ENCODE results near the gene MAPK8IP3. TPM values are rescaled to one million over a fixed set of nuclear protein-coding genes. Genes with fewer than 3 reads are reported as not detected.

MAPK8IP3 gene
- total and polyA plus RNA-seq, 9 of the 15 experiments (the other 6 are each of a cell fraction or from before 2014, with no cell fraction given) = 0.17 to 58.7 (median 16.7) TPM

- TF ChIP-seq PBX2 (CRISPR knock-in tag; IDR thresholded peaks at IDR 0.05; ENCODE audit: low read depth) = no peak
- TF ChIP-seq PBX2 (tag; conservative IDR thresholded peaks at IDR 0.05; ENCODE audit: low read depth) = peak; percentile 42; the same call in 1 of the 2 replicates
- no peak for TF ChIP-seq ZBTB40 (IDR thresholded peaks at IDR 0.05)
- TF ChIP-seq ZBTB40 (CRISPR knock-in tag; IDR thresholded peaks at IDR 0.05) = no peak
- TF ChIP-seq PREB (CRISPR knock-in tag; IDR thresholded peaks at IDR 0.05) = no peak
- TF ChIP-seq EZH2 (IDR thresholded peaks at IDR 0.05; ENCODE audit: borderline replicate concordance, low read depth, low read length) = no peak
- no peak for TF ChIP-seq SREBF1 (IDR thresholded peaks at IDR 0.05; ENCODE audit: borderline replicate concordance, low read depth, low read length)
- TF ChIP-seq ASH1L (IDR thresholded peaks at IDR 0.05; ENCODE audit: borderline replicate concordance, low read depth, partially characterized antibody) = no peak
- no peak for TF ChIP-seq ATF1 (CRISPR knock-in tag; IDR thresholded peaks at IDR 0.05)
- TF ChIP-seq ATF1 (tag; IDR thresholded peaks at IDR 0.05) = peak; percentile 92
- TF ChIP-seq ZNF639 (CRISPR knock-in tag; conservative IDR thresholded peaks at IDR 0.05 in 1 of 2, IDR thresholded peaks at IDR 0.05 in 1 of 2) = no peak
- TF ChIP-seq MTA3 (IDR thresholded peaks at IDR 0.05; ENCODE audit: borderline replicate concordance) = peak; percentile 55; the same call in 1 of the 2 replicates
- peak; percentile 51; the same call in 1 of the 2 replicates for TF ChIP-seq L3MBTL2 (IDR thresholded peaks at IDR 0.05)
- 0 out of 2 replicates have a peak, but pooled peaks have one; percentile 20 for TF ChIP-seq GATA2 (CRISPR knock-in tag; IDR thresholded peaks at IDR 0.05)
These were observed 2.8 kb downstream of the MAPK8IP3 start (continued) for GRCh38 chr16:1708768-1709180.
